Tibial nerve (tissue), 4 donors: ENCODE data around the gene TMEM120B.

Experiments used
- EP300 ChIP-seq, 2 donors: sonication (generic); formaldehyde crosslinking; IDR thresholded peaks; one replicate each; pipeline ENCODE4 v1.6.1; 2017; ENCODE audit warnings: antibody characterized with exemption in 2 of 2, mild to moderate bottlenecking in 1 of 2
- TF ChIP-seq, protein P1 (sequence below), 5 experiments: fragments of 200-600 bp in 3 of 5; fragments of 450-650 bp in 2 of 5; sonication (generic) in 3 of 5; IDR thresholded peaks; one replicate each; pipeline ENCODE4 v1.5.1; 2016 to 2019; ENCODE audit warnings: antibody characterized with exemption in 5 of 5, mild to moderate bottlenecking in 3 of 5, moderate library complexity in 2 of 5

DNA sequence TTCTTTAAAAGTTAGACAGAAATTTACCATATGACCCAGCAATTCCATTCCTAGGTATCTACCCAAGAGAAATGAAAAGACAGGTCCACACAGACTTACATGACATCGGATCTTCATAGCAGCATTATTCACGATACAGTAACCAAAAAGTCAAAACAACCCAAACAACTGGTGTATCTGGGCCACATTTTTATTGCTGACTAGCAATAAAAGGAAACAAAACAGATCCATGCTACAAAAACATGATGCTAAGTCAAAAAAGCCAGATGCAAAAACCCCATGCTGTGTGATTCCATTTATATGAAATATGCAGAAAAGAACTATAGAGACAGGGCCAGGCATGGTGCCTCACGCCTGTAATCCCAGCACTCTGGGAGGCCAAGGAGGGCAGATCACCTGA is 12.9 kb downstream of the TMEM120B start:
- TF ChIP-seq, protein P1, sequence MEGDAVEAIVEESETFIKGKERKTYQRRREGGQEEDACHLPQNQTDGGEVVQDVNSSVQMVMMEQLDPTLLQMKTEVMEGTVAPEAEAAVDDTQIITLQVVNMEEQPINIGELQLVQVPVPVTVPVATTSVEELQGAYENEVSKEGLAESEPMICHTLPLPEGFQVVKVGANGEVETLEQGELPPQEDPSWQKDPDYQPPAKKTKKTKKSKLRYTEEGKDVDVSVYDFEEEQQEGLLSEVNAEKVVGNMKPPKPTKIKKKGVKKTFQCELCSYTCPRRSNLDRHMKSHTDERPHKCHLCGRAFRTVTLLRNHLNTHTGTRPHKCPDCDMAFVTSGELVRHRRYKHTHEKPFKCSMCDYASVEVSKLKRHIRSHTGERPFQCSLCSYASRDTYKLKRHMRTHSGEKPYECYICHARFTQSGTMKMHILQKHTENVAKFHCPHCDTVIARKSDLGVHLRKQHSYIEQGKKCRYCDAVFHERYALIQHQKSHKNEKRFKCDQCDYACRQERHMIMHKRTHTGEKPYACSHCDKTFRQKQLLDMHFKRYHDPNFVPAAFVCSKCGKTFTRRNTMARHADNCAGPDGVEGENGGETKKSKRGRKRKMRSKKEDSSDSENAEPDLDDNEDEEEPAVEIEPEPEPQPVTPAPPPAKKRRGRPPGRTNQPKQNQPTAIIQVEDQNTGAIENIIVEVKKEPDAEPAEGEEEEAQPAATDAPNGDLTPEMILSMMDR (IDR thresholded peaks at IDR 0.05): no peak
- no peak for TF ChIP-seq EP300 (IDR thresholded peaks at IDR 0.05)
